Keratinocyte (primary cell): ENCODE measurements around the gene NKAPD1. TPM values are rescaled to one million over a fixed set of nuclear protein-coding genes. Genes with fewer than 3 reads are reported as not detected.

Experiments used
- DNase-seq: peaks from one replicate; pipeline ENCODE4 v3.0.0-alpha.2; 2011; ENCODE audit warnings: low read depth, missing footprints, low spot score
- FAIRE-seq: peaks from 2 replicates; lab custom pipeline; 2011; peaks lifted over from hg19 to GRCh38; lab: Jason Lieb, UNC
- H2AFZ ChIP-seq: 2 replicates; pipeline ENCODE4 v1.6.0; 2012; ENCODE audit warnings: low read length, control low read depth, inconsistent platforms; ENCODE audit not compliant: control insufficient read depth
- H3K27ac ChIP-seq: 2 replicates; pipeline ENCODE4 v1.5.1; 2011; ENCODE audit warnings: low read length; ENCODE audit not compliant: control insufficient read depth, insufficient read depth
- H3K27me3 ChIP-seq: 3 replicates; pipeline ENCODE4 v1.6.0; 2011; ENCODE audit warnings: low read length; ENCODE audit not compliant: control insufficient read depth, insufficient read depth; ENCODE audit errors: extremely low read depth
- H3K36me3 ChIP-seq, 2 experiments: 2 replicates in 1 of 2; 3 replicates in 1 of 2; pipeline ENCODE4 v1.5.1; 2011; ENCODE audit warnings: low read length in 2 of 2, mild to moderate bottlenecking in 1 of 2; ENCODE audit not compliant: control insufficient read depth in 2 of 2, insufficient read depth in 2 of 2; ENCODE audit errors: extremely low read depth in 1 of 2
- H3K4me1 ChIP-seq: 3 replicates; pipeline ENCODE4 v1.5.1; 2011; ENCODE audit warnings: low read length; ENCODE audit not compliant: control insufficient read depth, insufficient read depth; ENCODE audit errors: extremely low read depth
- H3K4me2 ChIP-seq: 3 replicates; pipeline ENCODE4 v1.6.0; 2011; ENCODE audit warnings: low read depth, low read length; ENCODE audit not compliant: control insufficient read depth, insufficient read depth; ENCODE audit errors: extremely low read depth
- H3K4me3 ChIP-seq, 3 experiments: fragments of 200-600 bp in 1 of 3; sonication (generic) in 1 of 3; 2 replicates in 2 of 3; 3 replicates in 1 of 3; pipeline ENCODE4 v1.5.1; 2011 to 2016; ENCODE audit warnings: low read length in 3 of 3, mild to moderate bottlenecking in 3 of 3, control low read depth in 2 of 3, inconsistent platforms in 1 of 3, low read depth in 1 of 3, mixed read lengths in 1 of 3, mixed run types in 1 of 3, moderate library complexity in 1 of 3; ENCODE audit not compliant: control insufficient read depth in 2 of 3, insufficient read depth in 2 of 3; ENCODE audit errors: extremely low read depth in 1 of 3
- H3K79me2 ChIP-seq: 2 replicates; pipeline ENCODE4 v1.6.0; 2012; ENCODE audit warnings: low read length; ENCODE audit not compliant: control insufficient read depth, insufficient read depth
- H3K9ac ChIP-seq: 3 replicates; pipeline ENCODE4 v1.6.0; 2011; ENCODE audit warnings: low read length; ENCODE audit not compliant: control insufficient read depth, insufficient read depth; ENCODE audit errors: extremely low read depth
- H3K9me1 ChIP-seq: 3 replicates; pipeline ENCODE4 v1.6.0; 2011; ENCODE audit warnings: low read length; ENCODE audit not compliant: control insufficient read depth, insufficient read depth; ENCODE audit errors: extremely low read depth
- H3K9me3 ChIP-seq: 2 replicates; pipeline ENCODE4 v1.5.1; 2012; ENCODE audit warnings: low read depth, low read length; ENCODE audit not compliant: control insufficient read depth
- H4K20me1 ChIP-seq: 3 replicates; pipeline ENCODE4 v1.6.0; 2011; ENCODE audit warnings: low read length; ENCODE audit not compliant: control insufficient read depth, insufficient read depth; ENCODE audit errors: extremely low read depth
- EZH2 ChIP-seq: IDR thresholded peaks from one replicate; pipeline ENCODE4 v1.6.1; 2012; ENCODE audit warnings: inconsistent platforms, mild to moderate bottlenecking, low read length, moderate library complexity
- dilution Hi-C: fragments of 300-500 bp; cut with MboI; formaldehyde crosslinking; loops from one replicate; pipeline ENCODE4 v1.7.0; 2020; ENCODE audit warnings: low sequenced_read_pairs; ENCODE audit not compliant: extremely low pct_ligation_motif_present
- polyA plus RNA-seq, 5 experiments: library from polyadenylated mRNA; depleted of rRNA in 3 of 5; stranded (reverse) in 3 of 5; stranded (forward) in 1 of 5; unstranded in 1 of 5; fragments of >200 nt; gene quantifications; 1 replicate in 1 of 5; 2 replicates in 3 of 5; 3 replicates in 1 of 5; pipeline versions ENCODE4 v1.2.1 to v1.2.3, GENCODE V29; 2011 to 2012; ENCODE audit warnings: missing spikeins in 2 of 5, low read depth in 1 of 5, low replicate concordance in 1 of 5
- TF ChIP-seq, protein P1 (sequence below), 3 experiments: IDR thresholded peaks in 1 of 3; conservative IDR thresholded peaks in 1 of 3; optimal IDR thresholded peaks in 1 of 3; 2 replicates in 2 of 3; 3 replicates in 1 of 3; pipeline versions ENCODE3 to v1.5.1; 2011; ENCODE audit warnings: low read length in 3 of 3, mild to moderate bottlenecking in 3 of 3, moderate library complexity in 2 of 3, control low read depth in 1 of 3, inconsistent platforms in 1 of 3; ENCODE audit not compliant: insufficient read depth in 2 of 3; ENCODE audit errors: extremely low read depth in 1 of 3

Gene NKAPD1
- polyA plus RNA-seq, 1 donor (not counting 4 experiments of a cell fraction or from before 2014, with no cell fraction given): 18.9 TPM

- no peak overlapping the region for H3K4me3 ChIP-seq
- H3K9me1 ChIP-seq: no peaks in the 10 kb centered on the region
- H3K9ac ChIP-seq: no peak overlapping the region
- FAIRE-seq (no peak), DNase-seq (no peak)
- H4K20me1 ChIP-seq: no peaks in the 10 kb centered on the region
- dilution Hi-C loops: no loop called here
- H3K9me3 ChIP-seq: no peaks in the 10 kb centered on the region
- H3K27ac ChIP-seq: peak overlapping the region; percentile 41
- H3K27me3 ChIP-seq: no peaks in the 10 kb centered on the region
- H3K79me2 ChIP-seq: no peaks in the 10 kb centered on the region
- H3K36me3 ChIP-seq: peaks cover 6% of the 10 kb centered on the region in 2 experiments
- TF ChIP-seq, protein P1, sequence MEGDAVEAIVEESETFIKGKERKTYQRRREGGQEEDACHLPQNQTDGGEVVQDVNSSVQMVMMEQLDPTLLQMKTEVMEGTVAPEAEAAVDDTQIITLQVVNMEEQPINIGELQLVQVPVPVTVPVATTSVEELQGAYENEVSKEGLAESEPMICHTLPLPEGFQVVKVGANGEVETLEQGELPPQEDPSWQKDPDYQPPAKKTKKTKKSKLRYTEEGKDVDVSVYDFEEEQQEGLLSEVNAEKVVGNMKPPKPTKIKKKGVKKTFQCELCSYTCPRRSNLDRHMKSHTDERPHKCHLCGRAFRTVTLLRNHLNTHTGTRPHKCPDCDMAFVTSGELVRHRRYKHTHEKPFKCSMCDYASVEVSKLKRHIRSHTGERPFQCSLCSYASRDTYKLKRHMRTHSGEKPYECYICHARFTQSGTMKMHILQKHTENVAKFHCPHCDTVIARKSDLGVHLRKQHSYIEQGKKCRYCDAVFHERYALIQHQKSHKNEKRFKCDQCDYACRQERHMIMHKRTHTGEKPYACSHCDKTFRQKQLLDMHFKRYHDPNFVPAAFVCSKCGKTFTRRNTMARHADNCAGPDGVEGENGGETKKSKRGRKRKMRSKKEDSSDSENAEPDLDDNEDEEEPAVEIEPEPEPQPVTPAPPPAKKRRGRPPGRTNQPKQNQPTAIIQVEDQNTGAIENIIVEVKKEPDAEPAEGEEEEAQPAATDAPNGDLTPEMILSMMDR (optimal IDR thresholded peaks at IDR 0.05 in 1 of 3, IDR thresholded peaks at IDR 0.05 in 1 of 3, conservative IDR thresholded peaks at IDR 0.05 in 1 of 3; ENCODE audit: extremely low read depth in 1 of 3, insufficient read depth in 2 of 3, low read length in 3 of 3): no peak
- TF ChIP-seq EZH2: no peak
- no peak overlapping the region for H2AFZ ChIP-seq
- peak overlapping the region; percentile 20 for H3K4me2 ChIP-seq
- H3K4me1 ChIP-seq: peaks cover 15% of the 10 kb centered on the region
Measured at GRCh38 chr11:112042161-112042960, 31.7 kb upstream of the NKAPD1 start.

GRCh38 chr11:112042961-112043304, 31.2 kb upstream of the NKAPD1 start:
- TF ChIP-seq EZH2: no peak
- TF ChIP-seq, protein P1 (optimal IDR thresholded peaks at IDR 0.05 in 1 of 3, IDR thresholded peaks at IDR 0.05 in 1 of 3, conservative IDR thresholded peaks at IDR 0.05 in 1 of 3; ENCODE audit: extremely low read depth in 1 of 3, insufficient read depth in 2 of 3, low read length in 3 of 3): no peak
- FAIRE-seq (no peak), DNase-seq (no peak)
- H3K4me2 ChIP-seq: no peak overlapping the region
- H3K27ac ChIP-seq: no peak overlapping the region
- no peaks in the 10 kb centered on the region for H4K20me1 ChIP-seq
- H3K9ac ChIP-seq: no peak overlapping the region
- H3K36me3 ChIP-seq: peaks cover under 1 to 5% of the 10 kb centered on the region in 2 experiments
- H3K4me3 ChIP-seq: no peak overlapping the region
- no peaks in the 10 kb centered on the region for H3K9me1 ChIP-seq
- dilution Hi-C loops: no loop called here
- no peaks in the 10 kb centered on the region for H3K27me3 ChIP-seq
- no peak overlapping the region for H2AFZ ChIP-seq
- H3K9me3 ChIP-seq: no peaks in the 10 kb centered on the region
- H3K79me2 ChIP-seq: no peaks in the 10 kb centered on the region
- H3K4me1 ChIP-seq: peaks cover 15% of the 10 kb centered on the region
